ENCODE results near the gene INVS.

DNA sequence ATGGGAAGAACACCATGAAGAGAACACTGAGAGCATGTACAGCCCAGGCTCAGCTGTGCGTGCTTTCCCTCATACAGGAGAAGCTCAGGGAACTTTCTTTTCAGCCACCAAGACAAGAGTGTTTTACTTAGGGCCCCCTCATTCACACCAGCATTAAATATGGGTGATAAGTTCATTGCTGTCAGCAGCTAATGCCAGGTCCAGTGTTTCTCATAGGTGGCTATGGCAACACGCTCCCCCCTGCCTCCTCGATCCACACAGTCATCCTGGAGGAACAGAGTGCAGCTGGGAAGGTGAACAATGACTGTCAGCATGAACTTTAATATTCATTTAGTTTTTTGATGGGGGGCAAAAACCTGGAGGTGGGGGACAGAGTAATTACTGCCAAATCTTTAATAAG lies 199.3 kb downstream of the INVS start:
- TF ChIP-seq EP300 (IDR thresholded peaks at IDR 0.05; ENCODE audit: borderline replicate concordance) (no peak), EGR1 (IDR thresholded peaks at IDR 0.05) (no peak), CREB1 (IDR thresholded peaks at IDR 0.05; ENCODE audit: low read depth) (no peak), YY1 (IDR thresholded peaks at IDR 0.05; ENCODE audit: low read depth) (no peak), TCF12 (IDR thresholded peaks at IDR 0.05; ENCODE audit: low read depth) (no peak), TAF1 (IDR thresholded peaks at IDR 0.05; ENCODE audit: low read depth) (no peak)
- TF ChIP-seq, protein P1, sequence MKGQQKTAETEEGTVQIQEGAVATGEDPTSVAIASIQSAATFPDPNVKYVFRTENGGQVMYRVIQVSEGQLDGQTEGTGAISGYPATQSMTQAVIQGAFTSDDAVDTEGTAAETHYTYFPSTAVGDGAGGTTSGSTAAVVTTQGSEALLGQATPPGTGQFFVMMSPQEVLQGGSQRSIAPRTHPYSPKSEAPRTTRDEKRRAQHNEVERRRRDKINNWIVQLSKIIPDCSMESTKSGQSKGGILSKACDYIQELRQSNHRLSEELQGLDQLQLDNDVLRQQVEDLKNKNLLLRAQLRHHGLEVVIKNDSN (IDR thresholded peaks at IDR 0.05) = no peak
- TF ChIP-seq, protein P2, sequence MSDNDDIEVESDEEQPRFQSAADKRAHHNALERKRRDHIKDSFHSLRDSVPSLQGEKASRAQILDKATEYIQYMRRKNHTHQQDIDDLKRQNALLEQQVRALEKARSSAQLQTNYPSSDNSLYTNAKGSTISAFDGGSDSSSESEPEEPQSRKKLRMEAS (IDR thresholded peaks at IDR 0.05) = no peak

Data from Ishikawa (cell line).